ENCODE results near the gene RCN1.

GRCh38 chr11:32100495-32100894, 9.6 kb downstream of the RCN1 start:
- TF ChIP-seq, protein P1, sequence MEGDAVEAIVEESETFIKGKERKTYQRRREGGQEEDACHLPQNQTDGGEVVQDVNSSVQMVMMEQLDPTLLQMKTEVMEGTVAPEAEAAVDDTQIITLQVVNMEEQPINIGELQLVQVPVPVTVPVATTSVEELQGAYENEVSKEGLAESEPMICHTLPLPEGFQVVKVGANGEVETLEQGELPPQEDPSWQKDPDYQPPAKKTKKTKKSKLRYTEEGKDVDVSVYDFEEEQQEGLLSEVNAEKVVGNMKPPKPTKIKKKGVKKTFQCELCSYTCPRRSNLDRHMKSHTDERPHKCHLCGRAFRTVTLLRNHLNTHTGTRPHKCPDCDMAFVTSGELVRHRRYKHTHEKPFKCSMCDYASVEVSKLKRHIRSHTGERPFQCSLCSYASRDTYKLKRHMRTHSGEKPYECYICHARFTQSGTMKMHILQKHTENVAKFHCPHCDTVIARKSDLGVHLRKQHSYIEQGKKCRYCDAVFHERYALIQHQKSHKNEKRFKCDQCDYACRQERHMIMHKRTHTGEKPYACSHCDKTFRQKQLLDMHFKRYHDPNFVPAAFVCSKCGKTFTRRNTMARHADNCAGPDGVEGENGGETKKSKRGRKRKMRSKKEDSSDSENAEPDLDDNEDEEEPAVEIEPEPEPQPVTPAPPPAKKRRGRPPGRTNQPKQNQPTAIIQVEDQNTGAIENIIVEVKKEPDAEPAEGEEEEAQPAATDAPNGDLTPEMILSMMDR (IDR thresholded peaks at IDR 0.05): no peak
- TF ChIP-seq POLR2A (IDR thresholded peaks at IDR 0.05) (no peak), EP300 (IDR thresholded peaks at IDR 0.05) (no peak)

Data from upper lobe of left lung (tissue), 4 donors.